Adrenal gland (tissue), 12 donors: ENCODE measurements around the gene ARV1. TPM values are rescaled to one million over a fixed set of nuclear protein-coding genes. Genes with fewer than 3 reads are reported as not detected.
"Not testable (repeated sequence)": the region's sequence is repeated elsewhere in the genome, so short reads cannot be mapped to it uniquely, and the experiment has no call there.

ENCODE experiments used
- DNase-seq, 7 donors: peaks; one replicate each; pipeline ENCODE4 v3.0.0-alpha.2; 2019 to 2020
- H3K27ac ChIP-seq, 5 donors: fragments of 200-600 bp; sonication (generic) in 4 of 5; 1 replicate in 3 of 5; 2 replicates in 2 of 5; pipeline versions ENCODE4 v1.5.1 to v1.8.0; 2016 to 2020; ENCODE audit warnings: mild to moderate bottlenecking in 1 of 5
- H3K27me3 ChIP-seq: fragments of 200-600 bp; 2 replicates; pipeline ENCODE4 v1.8.0; 2021
- H3K36me3 ChIP-seq, 2 donors: fragments of 200-600 bp; replicated peaks in 1 of 2; 1 replicate in 1 of 2; 2 replicates in 1 of 2; pipeline versions ENCODE4 v1.5.1 to v1.8.0; 2018 to 2022
- H3K4me1 ChIP-seq, 2 donors: fragments of 200-600 bp; replicated peaks in 1 of 2; 1 replicate in 1 of 2; 2 replicates in 1 of 2; pipeline versions ENCODE4 v1.5.1 to v1.8.0; 2018 to 2021
- H3K4me3 ChIP-seq, 4 donors: fragments of 200-600 bp; sonication (generic) in 3 of 4; one replicate each; pipeline ENCODE4 v1.5.1; 2016 to 2018
- H3K9me3 ChIP-seq, 3 donors: fragments of 200-600 bp; sonication (generic) in 1 of 3; replicated peaks in 1 of 3; 1 replicate in 2 of 3; 2 replicates in 1 of 3; pipeline versions ENCODE4 v1.5.1 to v1.8.0; 2016 to 2021
- POLR2A ChIP-seq, 2 donors: fragments of 450-650 bp; IDR thresholded peaks; one replicate each; pipeline ENCODE4 v1.6.1; 2017; ENCODE audit warnings: antibody characterized with exemption in 2 of 2, mild to moderate bottlenecking in 2 of 2, moderate library complexity in 1 of 2
- WGBS, 4 donors: extraction: QIAGEN DNeasy Blood & Tissue Kit in 2 of 4; methylation state at CpG; one replicate each; pipeline versions ENCODE4 v1.1.5 to v1.1.7; 2013 to 2017; 5-methylcytosine and 5-hydroxymethylcytosine counted together
- intact Hi-C, 2 donors: fragments of 100-400 bp; cut with DNase I; formaldehyde crosslinking; loops; one replicate each; pipeline versions ENCODE4 v1.14.1 to v1.15.0; 2022 to 2023
- polyA plus RNA-seq, 3 donors: library from polyadenylated mRNA; stranded (reverse); fragments of 200-250 nt in 2 of 3; fragments of 350-450 nt in 1 of 3; fragmentation: Illumina TruSeq in 1 of 3; extraction: RNeasy Lipid Tissue Mini Kit (QIAGEN cat#74804) in 1 of 3; gene quantifications; one replicate each; pipeline ENCODE4 v1.2.3, GENCODE V29; 2013 to 2014
- total RNA-seq, 9 donors: library from RNA; depleted of rRNA in 4 of 9; stranded (reverse); fragments of >200 nt in 4 of 9; fragments of 120-200 nt in 1 of 9; fragmentation: NEBNext Ultra II Directional in 1 of 9; extraction: Animal tissue kit (Norgen Biotek cat#: 25700) in 1 of 9; gene quantifications; one replicate each; pipeline versions ENCODE4 v1.1.0 to v1.2.4, GENCODE V29; 2013 to 2023
- TF ChIP-seq, protein P1 (sequence below), 6 experiments: fragments of 450-650 bp in 4 of 6; fragments of 200-600 bp in 2 of 6; sonication (generic) in 1 of 6; IDR thresholded peaks; 1 replicate in 5 of 6; 2 replicates in 1 of 6; pipeline versions ENCODE4 v1.5.1 to v1.8.0; 2016 to 2021; ENCODE audit warnings: antibody characterized with exemption in 6 of 6, mild to moderate bottlenecking in 2 of 6, moderate library complexity in 1 of 6
- donor health status: healthy with polysubstance abuse.
- donor health status: Bipolar disorder and iron deficiency.
- donor health status: DM: yes; HTN: yes; CAD: no.
- donor health status: DM: no; HTN: no; CAD: no.
- donor health status: DM: no; HTN: no; CAD: no.
- donor health status: DM: yes; HTN: yes; CAD: no.

Gene ARV1
- total and polyA plus RNA-seq, 12 donors, result 20.1 to 81.5 (median 23.9) TPM

DNA sequence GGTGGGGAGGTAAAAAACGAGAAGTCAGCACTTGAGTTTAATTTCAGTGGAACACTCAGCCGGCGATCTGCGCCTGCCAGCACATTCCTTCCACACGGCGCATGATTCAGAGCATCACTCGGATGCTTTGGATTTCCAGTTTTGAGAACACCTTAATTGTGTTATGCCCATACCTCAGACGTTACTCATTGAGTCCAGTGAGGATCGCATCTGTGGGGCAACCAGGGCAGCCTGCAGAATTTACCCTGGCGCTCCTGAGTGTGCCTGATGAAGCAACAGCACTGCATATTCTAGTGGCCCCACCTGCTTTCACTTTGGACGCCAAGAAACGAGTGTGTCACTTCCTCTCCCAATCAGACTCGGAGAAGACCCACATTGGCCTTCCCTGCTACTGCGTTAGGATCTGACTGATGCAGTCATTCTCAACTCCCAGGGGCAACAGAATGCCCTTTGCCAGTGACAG is 41.3 kb downstream of the ARV1 start:
- Histone ChIP-seq H3K27ac (peak overlapping the region in 1 of 5 donors; percentile 50), H3K4me3 (no peak overlapping the region), H3K36me3 (no peaks in the 10 kb centered on the region), H3K4me1 (no peaks in the 10 kb centered on the region), H3K27me3 (no peaks in the 10 kb centered on the region), H3K9me3 (no peaks in the 10 kb centered on the region)
- no peak for DNase-seq
- intact Hi-C loops, result no loop called here
- no peak for TF ChIP-seq POLR2A (IDR thresholded peaks at IDR 0.05)
- TF ChIP-seq, protein P1, sequence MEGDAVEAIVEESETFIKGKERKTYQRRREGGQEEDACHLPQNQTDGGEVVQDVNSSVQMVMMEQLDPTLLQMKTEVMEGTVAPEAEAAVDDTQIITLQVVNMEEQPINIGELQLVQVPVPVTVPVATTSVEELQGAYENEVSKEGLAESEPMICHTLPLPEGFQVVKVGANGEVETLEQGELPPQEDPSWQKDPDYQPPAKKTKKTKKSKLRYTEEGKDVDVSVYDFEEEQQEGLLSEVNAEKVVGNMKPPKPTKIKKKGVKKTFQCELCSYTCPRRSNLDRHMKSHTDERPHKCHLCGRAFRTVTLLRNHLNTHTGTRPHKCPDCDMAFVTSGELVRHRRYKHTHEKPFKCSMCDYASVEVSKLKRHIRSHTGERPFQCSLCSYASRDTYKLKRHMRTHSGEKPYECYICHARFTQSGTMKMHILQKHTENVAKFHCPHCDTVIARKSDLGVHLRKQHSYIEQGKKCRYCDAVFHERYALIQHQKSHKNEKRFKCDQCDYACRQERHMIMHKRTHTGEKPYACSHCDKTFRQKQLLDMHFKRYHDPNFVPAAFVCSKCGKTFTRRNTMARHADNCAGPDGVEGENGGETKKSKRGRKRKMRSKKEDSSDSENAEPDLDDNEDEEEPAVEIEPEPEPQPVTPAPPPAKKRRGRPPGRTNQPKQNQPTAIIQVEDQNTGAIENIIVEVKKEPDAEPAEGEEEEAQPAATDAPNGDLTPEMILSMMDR (IDR thresholded peaks at IDR 0.05), result no peak
- WGBS, 4 donors, result 76 to 85% (median 79%) methylated on average over 11 to 14 of the region's 14 CpGs

DNA sequence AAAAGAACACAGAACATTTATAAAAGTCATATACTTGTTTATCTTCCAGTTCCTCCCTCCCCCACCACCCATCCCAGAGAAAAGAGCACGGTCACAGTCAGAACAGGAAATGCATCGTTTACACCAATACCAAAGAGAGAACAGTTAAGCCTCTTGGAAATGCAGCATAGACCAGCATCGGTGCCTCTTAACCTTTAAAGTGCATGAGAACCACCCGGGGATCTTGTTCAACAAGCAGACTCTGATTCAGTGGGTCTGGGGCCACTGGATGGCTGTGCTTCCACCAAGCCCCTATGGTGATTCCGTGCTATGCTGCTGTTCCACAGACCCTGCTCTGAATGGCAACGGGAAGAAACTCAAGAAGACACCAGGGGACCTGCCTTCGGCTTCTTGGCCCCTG is 41.9 kb downstream of the ARV1 start:
- TF ChIP-seq, protein P1 (IDR thresholded peaks at IDR 0.05), result no peak
- TF ChIP-seq POLR2A (IDR thresholded peaks at IDR 0.05), result no peak
- H3K27me3 ChIP-seq, result no peaks in the 10 kb centered on the region
- H3K4me1 ChIP-seq, result no peaks in the 10 kb centered on the region
- 62 to 71% (median 66%) methylated on average over 7 of the region's 7 CpGs for WGBS, 4 donors
- H3K9me3 ChIP-seq, result no peaks in the 10 kb centered on the region
- H3K27ac ChIP-seq, result peak overlapping the region in 1 of 5 donors; percentile 29
- H3K36me3 ChIP-seq, result no peaks in the 10 kb centered on the region
- intact Hi-C loops, result no loop called here
- DNase-seq, result no peak
- H3K4me3 ChIP-seq, result no peak overlapping the region

DNA sequence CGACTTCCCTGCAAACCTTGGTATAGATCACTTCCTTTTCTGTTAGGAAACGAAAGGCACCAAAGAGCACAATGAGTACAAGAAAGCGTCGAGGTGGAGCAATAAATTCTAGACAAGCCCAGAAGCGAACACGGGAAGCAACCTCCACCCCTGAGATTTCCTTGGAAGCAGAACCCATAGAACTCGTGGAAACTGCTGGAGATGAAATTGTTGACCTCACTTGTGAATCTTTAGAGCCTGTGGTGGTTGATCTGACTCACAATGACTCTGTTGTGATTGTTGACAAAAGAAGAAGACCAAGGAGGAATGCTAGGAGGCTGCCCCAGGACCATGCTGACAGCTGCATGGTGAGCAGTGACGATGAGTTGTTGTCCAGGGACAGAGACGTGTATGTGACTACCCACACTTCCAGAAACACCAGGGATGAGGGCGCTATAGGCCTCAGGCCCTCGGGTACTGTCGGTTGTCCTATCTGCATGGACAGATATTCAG is 42.7 kb downstream of the ARV1 start:
- H3K4me3 ChIP-seq, result no peak overlapping the region
- intact Hi-C loops, result no loop called here
- TF ChIP-seq POLR2A (IDR thresholded peaks at IDR 0.05), result no peak
- TF ChIP-seq, protein P1 (IDR thresholded peaks at IDR 0.05), result no peak
- no peaks in the 10 kb centered on the region for H3K36me3 ChIP-seq
- no peak for DNase-seq
- H3K4me1 ChIP-seq, result no peaks in the 10 kb centered on the region
- WGBS, 4 donors, result 77 to 89% (median 87%) methylated on average over 11 to 12 of the region's 12 CpGs
- peak overlapping the region in 1 of 5 donors; percentile 34 for H3K27ac ChIP-seq
- no peaks in the 10 kb centered on the region for H3K9me3 ChIP-seq
- H3K27me3 ChIP-seq, result no peaks in the 10 kb centered on the region

DNA sequence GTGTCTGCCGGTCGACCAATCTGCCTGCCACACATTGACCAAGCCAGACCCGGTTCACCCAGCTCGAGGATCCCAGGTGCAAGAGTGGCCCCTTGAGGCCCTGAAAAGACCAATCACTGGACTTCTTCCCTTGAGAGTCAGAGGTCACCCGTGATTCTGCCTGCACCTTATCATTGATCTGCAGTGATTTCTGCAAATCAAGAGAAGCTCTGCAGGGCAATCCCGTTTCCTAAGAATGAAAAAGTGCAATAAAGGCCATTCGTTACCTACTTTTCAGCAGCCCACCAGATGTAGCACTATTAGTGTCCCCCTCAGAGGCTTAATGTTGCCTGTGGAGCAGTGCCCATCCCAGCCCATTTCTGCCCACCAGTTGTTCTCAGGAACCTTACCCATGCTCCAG is 43.6 kb downstream of the ARV1 start:
- 93 to 97% (median 95%) methylated on average over 7 of the region's 7 CpGs for WGBS, 4 donors
- H3K9me3 ChIP-seq, DNase-seq, H3K4me3 ChIP-seq, H3K27ac ChIP-seq, H3K36me3 ChIP-seq, intact Hi-C loops, H3K27me3 ChIP-seq, H3K4me1 ChIP-seq: not testable (repeated sequence)

DNA sequence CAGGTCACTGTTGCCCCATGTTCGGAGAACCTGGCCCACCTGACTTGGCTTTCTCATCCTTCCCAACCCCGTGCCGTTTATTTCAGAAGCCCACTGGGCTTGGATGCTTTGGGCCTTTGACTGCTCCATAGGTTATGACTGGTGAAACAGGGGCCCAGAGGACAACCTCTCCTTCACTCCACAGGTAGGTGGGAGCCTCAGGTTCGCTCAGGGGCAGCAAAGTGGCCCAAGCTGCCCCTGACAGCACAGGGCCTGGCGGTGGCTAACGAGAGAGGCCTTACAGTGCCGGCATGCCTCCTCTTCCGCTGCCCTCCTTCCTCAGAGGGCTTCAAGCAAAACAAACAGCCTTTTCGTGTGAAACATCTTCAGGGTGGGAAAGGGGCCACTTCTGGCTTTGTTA is 44.3 kb downstream of the ARV1 start:
- DNase-seq, result no peak
- TF ChIP-seq, protein P1 (IDR thresholded peaks at IDR 0.05), result no peak
- TF ChIP-seq POLR2A (IDR thresholded peaks at IDR 0.05), result no peak
- intact Hi-C loops, result no loop called here
- Histone ChIP-seq H3K9me3 (no peaks in the 10 kb centered on the region), H3K27me3 (no peaks in the 10 kb centered on the region), H3K4me1 (no peaks in the 10 kb centered on the region), H3K4me3 (no peak overlapping the region), H3K36me3 (no peaks in the 10 kb centered on the region), H3K27ac (no peak overlapping the region)
- 93 to 98% (median 94%) methylated on average over 9 of the region's 9 CpGs for WGBS, 4 donors
